ENCODE results near the gene AFF4.

Gene AFF4

GRCh38 chr5:132896685-132897084 is 66.7 kb downstream of the AFF4 start:
- ATAC-seq = no peak
- TF ChIP-seq PPARA (CRISPR knock-in tag; IDR thresholded peaks at IDR 0.05; ENCODE audit: borderline replicate concordance) (no peak), ZNF8 (CRISPR knock-in tag; IDR thresholded peaks at IDR 0.05) (no peak), ZFP30 (CRISPR knock-in tag; IDR thresholded peaks at IDR 0.05) (no peak), PATZ1 (CRISPR knock-in tag; IDR thresholded peaks at IDR 0.05; ENCODE audit: borderline replicate concordance) (no peak), ZNF565 (CRISPR knock-in tag; conservative IDR thresholded peaks at IDR 0.05; ENCODE audit: low read depth) (no peak)

GRCh38 chr5:132895719-132896305 is 67.6 kb downstream of the AFF4 start:
- TF ChIP-seq GLIS3 (CRISPR knock-in tag; IDR thresholded peaks at IDR 0.05) (no peak), RARB (CRISPR knock-in tag; IDR thresholded peaks at IDR 0.05) (no peak), ZFP3 (CRISPR knock-in tag; IDR thresholded peaks at IDR 0.05) (no peak), TSHZ2 (CRISPR knock-in tag; IDR thresholded peaks at IDR 0.05) (no peak), ISL1 (CRISPR knock-in tag; IDR thresholded peaks at IDR 0.05) (no peak), CSRNP3 (CRISPR knock-in tag; IDR thresholded peaks at IDR 0.05) (no peak), BACH2 (CRISPR knock-in tag; IDR thresholded peaks at IDR 0.05; ENCODE audit: borderline replicate concordance) (no peak), ZNF565 (CRISPR knock-in tag; conservative IDR thresholded peaks at IDR 0.05; ENCODE audit: low read depth) (no peak), TOX (CRISPR knock-in tag; IDR thresholded peaks at IDR 0.05; ENCODE audit: borderline replicate concordance) (no peak), OSR1 (CRISPR knock-in tag; IDR thresholded peaks at IDR 0.05) (no peak), TCF4 (CRISPR knock-in tag; IDR thresholded peaks at IDR 0.05; ENCODE audit: borderline replicate concordance) (no peak), CREB5 (CRISPR knock-in tag; IDR thresholded peaks at IDR 0.05; ENCODE audit: low read depth) (no peak), ZC3H10 (CRISPR knock-in tag; IDR thresholded peaks at IDR 0.05) (no peak), ZNF70 (CRISPR knock-in tag; IDR thresholded peaks at IDR 0.05) (no peak), POU6F1 (CRISPR knock-in tag; IDR thresholded peaks at IDR 0.05; ENCODE audit: borderline replicate concordance, low read depth) (no peak)
- no peak; the same call in 2 of the 3 replicates for ATAC-seq

GRCh38 chr5:132890817-132891216 is 72.6 kb downstream of the AFF4 start:
- TF ChIP-seq GLIS3 (CRISPR knock-in tag; IDR thresholded peaks at IDR 0.05) = no peak
- TF ChIP-seq BACH2 (CRISPR knock-in tag; IDR thresholded peaks at IDR 0.05; ENCODE audit: borderline replicate concordance) = no peak
- no peak for TF ChIP-seq POU6F1 (CRISPR knock-in tag; IDR thresholded peaks at IDR 0.05; ENCODE audit: borderline replicate concordance, low read depth)
- no peak for TF ChIP-seq PATZ1 (CRISPR knock-in tag; IDR thresholded peaks at IDR 0.05; ENCODE audit: borderline replicate concordance)
- TF ChIP-seq CSDC2 (CRISPR knock-in tag; IDR thresholded peaks at IDR 0.05) = no peak
- TF ChIP-seq ZNF70 (CRISPR knock-in tag; IDR thresholded peaks at IDR 0.05) = no peak
- TF ChIP-seq ISL1 (CRISPR knock-in tag; IDR thresholded peaks at IDR 0.05) = no peak
- TF ChIP-seq ZNF8 (CRISPR knock-in tag; IDR thresholded peaks at IDR 0.05) = no peak
- TF ChIP-seq ZFP3 (CRISPR knock-in tag; IDR thresholded peaks at IDR 0.05) = no peak
- no peak for TF ChIP-seq ZC3H10 (CRISPR knock-in tag; IDR thresholded peaks at IDR 0.05)
- no peak for TF ChIP-seq TCF4 (CRISPR knock-in tag; IDR thresholded peaks at IDR 0.05; ENCODE audit: borderline replicate concordance)
- no peak for TF ChIP-seq ESRRG (CRISPR knock-in tag; IDR thresholded peaks at IDR 0.05)
- no peak for TF ChIP-seq ZNF565 (CRISPR knock-in tag; conservative IDR thresholded peaks at IDR 0.05; ENCODE audit: low read depth)
- no peak for TF ChIP-seq OSR1 (CRISPR knock-in tag; IDR thresholded peaks at IDR 0.05)
- TF ChIP-seq TOX (CRISPR knock-in tag; IDR thresholded peaks at IDR 0.05; ENCODE audit: borderline replicate concordance) = no peak
- TF ChIP-seq CSRNP3 (CRISPR knock-in tag; IDR thresholded peaks at IDR 0.05) = no peak
- no peak for ATAC-seq
